HG02759 (cell line): ENCODE results near the gene BCKDHB.
"Not testable (repeated sequence)": the region's sequence is repeated elsewhere in the genome, so short reads cannot be mapped to it uniquely, and the experiment has no call there.

Experiments
- ATAC-seq: cut with Tn5 transposase; IDR thresholded peaks from one replicate; pipeline ENCODE4 v1.9.1; 2021; ENCODE audit warnings: mild to moderate bottlenecking, moderate library complexity; ENCODE audit not compliant: unreplicated experiment

Gene BCKDHB

DNA sequence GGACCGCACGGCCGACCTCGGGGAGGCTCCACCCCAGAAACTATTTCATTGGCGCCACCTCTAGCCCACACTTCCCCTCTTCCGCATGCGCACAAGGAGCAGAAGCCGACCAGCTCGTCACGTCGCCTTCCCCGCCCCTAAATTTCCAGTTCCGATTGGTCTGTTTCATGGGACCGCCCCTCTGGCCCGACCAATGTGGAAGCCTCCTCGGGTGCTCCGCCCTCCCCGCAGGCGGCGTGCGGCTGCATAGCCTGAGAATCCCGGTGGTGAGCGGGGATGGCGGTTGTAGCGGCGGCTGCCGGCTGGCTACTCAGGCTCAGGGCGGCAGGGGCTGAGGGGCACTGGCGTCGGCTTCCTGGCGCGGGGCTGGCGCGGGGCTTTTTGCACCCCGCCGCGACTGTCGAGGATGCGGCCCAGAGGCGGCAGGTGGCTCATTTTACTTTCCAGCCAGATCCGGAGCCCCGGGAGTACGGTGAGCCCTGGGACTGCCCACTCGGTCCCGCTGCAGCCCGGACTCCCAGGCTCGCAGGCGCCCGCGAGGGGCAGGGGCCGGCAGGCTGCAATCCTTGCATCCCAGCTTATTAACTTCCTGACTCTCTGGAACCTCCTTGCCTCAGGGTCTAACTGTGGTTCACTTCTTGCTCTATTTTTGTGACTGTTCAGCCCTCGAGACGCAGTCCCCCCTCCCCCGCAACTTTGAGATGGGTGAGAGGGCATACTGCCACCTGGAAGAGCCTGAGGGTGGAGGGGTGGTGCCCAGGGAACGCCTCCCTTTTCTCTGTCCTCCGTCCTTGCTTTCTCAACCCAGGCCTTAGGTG, at the start of gene BCKDHB:
Gene BCKDHB (plus strand): TSS at position 254 of the 818 bp plus-strand sequence. CDS start 23 bp downstream, at position 277.
- ATAC-seq, result peak; percentile 99

DNA sequence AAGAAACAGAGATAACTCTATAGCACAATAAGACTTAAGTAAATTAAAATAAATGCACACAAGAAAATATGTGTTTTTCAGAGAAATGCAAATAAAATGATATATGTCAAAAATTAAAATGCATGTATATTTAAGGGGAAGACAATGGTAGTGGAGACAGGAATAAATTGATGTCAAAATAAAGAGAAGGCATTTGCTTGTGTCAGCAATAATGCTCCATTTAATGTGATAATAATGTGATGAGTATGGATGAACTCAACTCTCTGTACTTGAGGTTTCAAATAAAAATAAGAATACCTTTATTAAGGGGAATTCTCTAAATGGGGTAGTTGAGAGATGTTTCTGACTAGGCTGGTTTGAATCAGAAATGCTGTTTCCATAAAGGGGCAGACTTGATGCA, 45.7 kb upstream of the BCKDHB start:
- no peak for ATAC-seq

DNA sequence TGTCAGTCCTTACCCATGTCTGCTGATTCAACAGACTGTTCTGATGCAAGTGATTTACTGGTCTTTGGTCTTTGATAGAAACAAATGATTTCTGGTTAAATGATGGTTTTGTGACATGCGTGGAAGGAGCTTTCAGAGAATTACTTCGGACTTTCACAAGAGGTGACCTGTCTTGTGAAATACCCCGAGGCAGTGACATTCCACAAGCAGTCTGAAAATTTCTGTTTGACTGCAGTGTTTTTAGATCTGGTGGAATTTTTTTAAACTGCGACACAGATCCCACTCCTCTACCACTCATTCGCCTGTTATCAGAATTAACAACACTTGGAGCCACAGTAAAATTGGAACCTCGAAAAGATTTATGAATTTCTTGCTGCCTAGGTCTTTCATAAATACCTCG, 38.3 kb upstream of the BCKDHB start:
- ATAC-seq, result not testable (repeated sequence)

DNA sequence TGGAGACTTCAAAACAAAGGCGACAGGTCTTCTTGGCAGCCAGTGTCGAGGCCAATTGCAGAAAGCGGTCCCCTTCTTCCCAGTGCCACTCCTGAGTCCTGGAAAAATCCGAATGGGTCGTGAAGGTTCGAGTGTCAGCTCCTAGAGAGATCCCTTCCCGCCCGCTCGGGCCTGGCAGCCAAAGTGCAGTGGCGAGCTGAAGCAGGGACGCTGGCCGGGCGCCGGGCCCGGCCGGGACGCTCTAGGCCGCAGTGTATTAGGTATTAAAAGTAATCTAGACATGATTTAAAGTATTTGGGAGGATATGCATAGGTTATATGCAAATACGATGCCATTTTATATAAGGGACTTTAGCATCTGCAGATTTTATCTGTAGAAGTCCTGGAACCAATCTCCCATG, 36.0 kb upstream of the BCKDHB start:
- ATAC-seq, result not testable (repeated sequence)

DNA sequence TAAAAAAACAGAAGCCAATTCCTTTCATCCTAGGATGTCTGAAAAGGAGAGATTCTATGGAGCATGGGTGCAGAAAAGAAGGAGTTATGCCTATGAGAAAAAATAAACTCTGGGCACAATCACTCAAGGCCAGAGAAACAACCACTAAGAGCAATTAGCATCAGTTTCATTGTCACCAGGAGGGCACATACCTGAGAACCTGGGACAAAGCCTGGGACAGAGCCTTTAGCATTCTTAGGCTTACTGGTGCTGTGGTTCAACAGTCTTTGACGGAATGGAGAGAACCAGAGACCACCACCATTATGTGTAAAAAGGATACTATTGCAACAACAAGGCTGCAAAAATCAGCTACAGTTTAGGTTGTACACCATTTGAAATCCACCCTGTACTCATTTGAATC, 29.4 kb upstream of the BCKDHB start:
- ATAC-seq, result no peak

DNA sequence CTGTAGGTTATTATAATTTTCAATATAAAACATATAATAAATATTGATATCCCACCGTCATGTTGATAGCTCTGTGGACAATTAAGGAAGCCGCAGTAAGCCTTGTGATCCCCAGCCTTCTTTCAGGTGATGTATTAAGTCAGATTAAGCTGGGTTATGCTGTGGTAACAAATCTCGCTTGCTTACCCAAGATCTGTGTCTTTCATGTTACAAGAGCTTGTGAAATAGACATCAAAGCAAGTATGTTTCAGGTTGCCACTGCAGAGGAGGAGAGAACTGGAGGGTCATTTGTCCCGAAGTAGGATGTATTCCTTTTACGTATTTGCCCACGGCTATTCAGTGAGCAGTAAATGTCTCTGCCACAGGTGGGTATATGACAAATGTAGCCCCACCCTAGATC, 17.8 kb upstream of the BCKDHB start:
- ATAC-seq, result no peak

DNA sequence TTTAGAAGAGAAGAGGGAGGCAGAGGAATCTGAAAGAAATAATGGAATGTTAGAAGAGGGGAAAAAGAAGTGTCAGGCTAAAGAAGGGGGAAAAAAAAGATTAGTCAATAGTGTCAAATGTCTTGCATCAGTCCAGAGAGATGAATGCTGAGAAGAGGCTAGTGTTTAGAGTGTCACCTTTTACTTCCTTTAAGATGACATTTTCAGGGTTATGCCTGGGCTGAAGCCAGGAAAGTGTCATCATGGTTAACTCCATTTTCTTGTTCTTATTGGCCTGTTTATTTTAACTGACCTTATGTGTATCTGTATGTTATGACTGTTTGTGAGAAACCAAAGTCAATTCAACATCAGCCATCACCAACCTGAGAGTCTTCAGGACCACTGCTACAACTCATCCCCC, 15.0 kb upstream of the BCKDHB start:
- ATAC-seq, result no peak

DNA sequence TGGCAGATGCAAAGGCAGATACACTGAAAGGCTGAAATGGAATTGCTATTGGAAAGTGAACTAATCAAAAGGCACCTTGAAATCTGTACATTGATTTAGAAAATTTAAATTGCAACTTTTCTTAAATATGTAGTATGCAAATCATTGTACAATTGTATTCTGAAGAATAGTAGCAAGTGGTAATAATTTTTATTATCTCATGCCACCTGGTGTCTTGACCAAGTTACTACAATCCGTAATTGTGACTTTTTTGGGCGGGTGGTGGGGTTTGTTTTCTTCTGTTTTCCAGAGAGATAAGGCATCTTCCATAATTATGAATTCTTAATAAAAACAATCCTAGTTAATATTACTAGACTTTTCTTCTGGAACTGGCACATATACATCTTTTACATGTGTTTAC, 12.5 kb upstream of the BCKDHB start:
- peak; percentile 60 for ATAC-seq

DNA sequence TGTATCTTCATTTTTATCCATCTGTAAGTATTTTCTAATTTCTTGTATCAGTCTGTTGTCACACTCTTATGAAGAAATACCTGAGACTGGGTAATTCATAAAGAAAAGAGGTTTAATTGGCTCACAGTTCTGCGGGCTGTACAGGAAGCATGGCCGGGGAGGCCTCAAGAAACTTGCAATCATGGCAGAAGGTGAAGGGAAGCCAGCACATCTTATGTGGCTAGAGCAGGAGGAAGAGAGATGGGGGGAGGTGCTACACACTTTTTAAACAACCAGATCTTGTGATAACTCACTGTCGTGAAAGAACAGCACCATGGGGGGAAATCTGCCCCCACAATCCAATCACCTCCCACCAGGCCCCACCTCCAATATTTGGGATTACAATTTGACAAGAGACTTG, 10.9 kb upstream of the BCKDHB start:
- no peak for ATAC-seq

DNA sequence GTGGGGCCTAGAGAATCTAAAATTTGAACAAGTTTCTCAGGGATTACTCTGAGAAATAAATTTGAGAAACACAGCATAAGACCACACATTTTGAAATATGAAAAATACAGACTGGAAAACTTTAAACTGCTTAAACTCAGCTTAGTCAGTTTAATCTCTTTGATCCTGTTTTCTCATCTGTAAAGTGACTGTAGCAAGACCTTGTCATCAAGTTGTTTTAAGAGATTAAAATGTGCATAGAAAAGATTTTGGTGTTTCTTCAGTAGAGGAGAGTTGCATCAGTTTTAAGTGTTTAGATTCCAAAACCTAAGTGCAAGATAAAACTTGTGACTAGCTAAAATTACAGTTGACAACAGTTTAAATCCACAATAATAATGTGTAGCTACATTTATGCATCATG, 8.1 kb upstream of the BCKDHB start:
- ATAC-seq, result no peak

DNA sequence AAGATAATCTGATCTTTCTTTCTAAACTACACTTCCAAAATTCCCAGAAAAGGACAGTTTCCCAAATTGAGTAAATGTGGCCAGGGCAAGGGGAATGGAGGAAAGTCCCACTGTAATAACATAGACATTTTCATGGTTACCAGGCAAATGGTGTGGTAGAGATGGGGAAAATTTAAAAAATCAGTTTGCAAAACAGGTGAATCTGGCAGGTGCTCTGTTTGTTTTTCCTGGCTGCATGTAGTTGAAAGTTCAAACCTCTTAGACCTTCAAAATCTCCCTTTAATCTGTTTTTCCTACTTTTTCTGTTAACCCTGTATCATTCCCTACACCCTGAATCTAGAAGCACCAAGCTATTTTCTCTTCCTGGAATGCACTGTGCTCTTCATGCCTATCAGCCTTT, 2.0 kb upstream of the BCKDHB start:
- ATAC-seq, result no peak

DNA sequence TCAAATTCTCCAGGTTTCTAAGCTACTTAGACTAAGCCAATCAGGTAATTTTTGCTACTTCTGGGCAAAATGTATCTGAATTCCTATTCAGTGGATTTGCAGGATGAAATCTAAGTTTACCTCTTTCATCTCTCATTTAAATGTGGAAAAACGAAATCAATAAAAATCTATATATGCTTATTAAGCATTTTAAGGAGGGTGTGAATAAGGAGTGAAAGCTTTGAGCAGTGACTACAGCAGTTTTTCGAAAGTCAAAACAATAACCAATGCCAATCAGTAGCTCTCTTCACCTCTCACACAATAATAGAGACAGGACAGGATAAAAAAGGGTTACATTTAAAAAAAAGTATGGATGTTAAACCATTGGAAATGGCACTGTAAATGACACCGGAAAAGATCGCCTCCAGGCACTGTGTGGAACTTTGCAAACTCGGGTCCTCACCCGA, 476 bp upstream of the BCKDHB start:
- ATAC-seq, result peak; percentile 12

DNA sequence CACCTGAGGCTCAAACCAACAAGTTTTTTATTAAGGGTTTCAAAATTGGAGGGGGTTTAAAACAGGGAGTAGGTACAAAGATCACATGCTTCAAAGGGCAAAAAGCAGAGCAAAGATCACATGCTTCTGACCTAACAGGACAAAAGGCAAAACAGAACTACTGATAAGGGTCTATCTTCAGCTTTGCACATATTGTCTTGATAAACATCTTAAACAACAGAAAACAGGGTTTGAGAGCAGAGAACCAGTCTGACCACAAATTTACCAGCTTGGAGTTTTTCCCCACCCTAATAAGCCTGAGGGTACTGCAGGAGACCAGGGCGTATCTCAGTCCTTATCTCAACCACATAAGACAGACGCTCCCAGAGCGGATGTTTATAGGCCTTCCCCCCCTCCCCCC, 16.1 kb downstream of the BCKDHB start:
- ATAC-seq, result not testable (repeated sequence)

DNA sequence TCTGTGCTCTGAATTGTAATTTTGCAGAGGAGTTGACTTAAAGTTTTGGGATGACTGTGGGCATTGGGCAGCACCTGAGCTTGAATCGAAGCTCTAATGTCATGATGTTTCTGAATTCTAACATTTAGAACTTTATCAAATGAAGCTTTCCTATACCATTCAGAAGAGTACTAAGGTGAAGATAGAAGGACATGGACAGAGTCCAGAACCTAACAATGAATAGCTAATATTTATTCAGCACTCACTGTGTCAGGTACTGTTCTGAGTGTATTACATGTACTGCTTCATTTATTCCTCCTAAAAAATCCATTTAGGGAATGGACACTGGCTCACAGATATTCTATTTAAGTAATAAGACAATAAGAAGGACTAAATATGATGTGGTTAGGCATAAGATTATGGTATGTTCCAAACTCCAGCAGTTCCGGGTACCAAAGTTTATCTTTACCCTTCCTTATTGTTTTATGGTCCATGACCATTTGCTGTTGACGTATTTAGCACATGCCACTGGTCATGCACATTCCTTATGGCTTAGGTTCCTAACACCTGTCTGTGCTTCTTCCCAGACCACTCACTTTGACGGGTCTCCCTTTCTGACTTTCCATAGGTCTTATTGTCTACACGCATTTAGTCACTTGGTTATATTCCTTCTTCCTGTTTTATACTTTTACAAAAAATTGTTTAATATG, 20.3 kb downstream of the BCKDHB start:
- no peak for ATAC-seq

DNA sequence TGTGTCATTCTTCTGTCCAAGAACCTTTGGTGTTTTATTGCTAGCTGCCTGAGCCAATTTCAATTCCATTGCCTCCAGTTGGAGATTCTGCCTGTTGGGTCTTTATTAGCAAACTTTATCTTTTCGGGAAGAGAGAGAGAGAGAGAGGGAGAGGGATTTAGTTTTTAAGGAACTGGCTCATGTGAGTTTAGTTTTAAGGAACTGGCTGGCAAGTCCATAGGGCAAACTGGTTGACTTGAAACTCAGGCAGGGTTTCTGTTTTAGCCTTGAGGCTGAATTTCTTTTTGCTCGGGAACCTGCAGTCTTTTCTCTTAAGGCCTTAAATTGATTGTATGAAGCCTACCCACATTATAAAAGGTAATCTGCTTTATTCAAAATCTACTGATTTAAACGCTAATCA, 23.0 kb downstream of the BCKDHB start:
- ATAC-seq, result no peak

DNA sequence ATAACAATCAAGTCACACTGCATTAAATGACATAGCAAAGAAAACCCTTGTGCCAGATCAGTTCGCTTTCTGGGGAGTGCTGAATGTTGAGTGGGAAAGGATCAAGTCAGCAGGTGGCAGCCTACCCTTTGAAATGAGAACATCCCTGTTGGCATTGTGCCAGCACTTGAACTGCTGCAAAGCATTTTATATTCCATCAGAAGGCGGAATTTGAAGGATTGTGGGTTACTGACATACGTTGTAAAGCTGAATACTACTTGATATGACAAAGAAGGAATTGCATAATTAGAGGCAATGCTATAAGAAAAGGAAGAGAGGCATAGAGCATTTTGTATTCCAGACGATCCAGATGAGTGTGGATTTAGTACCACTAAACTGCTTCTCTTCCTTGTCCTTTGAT, 26.5 kb downstream of the BCKDHB start:
- no peak for ATAC-seq

DNA sequence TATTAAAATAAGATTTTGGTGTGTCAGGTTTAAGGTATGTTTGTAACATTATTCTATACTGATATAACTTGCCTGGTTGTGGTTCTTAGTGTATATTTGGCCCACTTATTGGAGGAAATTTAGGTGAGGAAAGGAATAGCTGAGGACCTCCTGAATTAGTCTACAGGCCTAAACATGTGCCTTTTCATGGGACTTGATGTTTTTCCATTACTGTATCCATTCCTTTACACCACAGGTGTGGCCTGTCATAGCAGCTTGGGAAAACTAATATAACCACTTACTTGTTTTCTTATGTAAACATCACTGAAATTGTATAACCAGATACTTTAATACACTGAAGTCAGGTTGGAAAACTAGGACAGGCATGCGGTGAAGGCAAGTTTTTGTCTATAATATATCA, 27.6 kb downstream of the BCKDHB start:
- no peak for ATAC-seq

DNA sequence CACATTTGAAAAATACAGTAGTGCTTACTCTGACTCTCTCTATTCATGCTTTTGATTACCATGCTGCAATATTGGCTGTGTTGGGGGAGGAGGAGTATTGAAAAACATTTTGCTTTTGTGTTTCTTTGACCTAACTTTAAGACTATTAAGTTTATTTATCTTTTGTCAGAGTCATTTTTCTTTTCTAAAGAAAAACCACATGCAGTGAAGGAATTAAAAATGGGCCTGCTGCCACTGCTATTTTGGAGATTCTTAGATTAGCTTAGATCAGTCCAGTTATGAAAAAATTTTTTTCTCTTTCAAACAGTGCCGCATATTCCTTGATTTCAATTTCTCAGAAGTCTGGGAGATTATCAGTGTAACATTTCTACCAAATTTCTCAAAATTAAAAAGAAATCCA, 36.1 kb downstream of the BCKDHB start:
- no peak for ATAC-seq

DNA sequence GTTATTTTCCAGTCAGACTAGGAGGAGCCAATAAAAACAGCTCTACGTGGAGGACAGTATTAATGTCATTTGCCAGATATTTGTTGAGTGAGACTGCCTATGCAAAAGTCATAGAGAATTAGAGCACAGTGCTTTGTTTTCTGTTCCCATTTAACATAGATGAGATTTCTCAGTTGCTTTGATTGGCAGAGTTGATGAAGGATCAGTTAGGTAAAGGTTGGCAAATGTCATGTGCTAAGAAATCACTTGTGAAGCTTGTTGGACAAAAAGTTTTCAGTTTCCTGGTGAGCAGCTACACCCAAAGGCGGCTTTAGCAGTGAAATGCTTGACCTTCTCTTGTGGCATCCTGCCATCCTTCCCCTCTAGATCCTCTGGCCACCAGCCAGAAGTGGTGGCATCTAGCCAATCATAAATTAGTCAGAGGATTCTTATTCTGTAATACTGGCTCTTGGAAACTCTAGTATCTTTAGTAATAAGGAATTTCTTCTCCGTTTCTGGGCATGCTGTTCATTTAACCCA, 37.0 kb downstream of the BCKDHB start:
- ATAC-seq, result no peak

DNA sequence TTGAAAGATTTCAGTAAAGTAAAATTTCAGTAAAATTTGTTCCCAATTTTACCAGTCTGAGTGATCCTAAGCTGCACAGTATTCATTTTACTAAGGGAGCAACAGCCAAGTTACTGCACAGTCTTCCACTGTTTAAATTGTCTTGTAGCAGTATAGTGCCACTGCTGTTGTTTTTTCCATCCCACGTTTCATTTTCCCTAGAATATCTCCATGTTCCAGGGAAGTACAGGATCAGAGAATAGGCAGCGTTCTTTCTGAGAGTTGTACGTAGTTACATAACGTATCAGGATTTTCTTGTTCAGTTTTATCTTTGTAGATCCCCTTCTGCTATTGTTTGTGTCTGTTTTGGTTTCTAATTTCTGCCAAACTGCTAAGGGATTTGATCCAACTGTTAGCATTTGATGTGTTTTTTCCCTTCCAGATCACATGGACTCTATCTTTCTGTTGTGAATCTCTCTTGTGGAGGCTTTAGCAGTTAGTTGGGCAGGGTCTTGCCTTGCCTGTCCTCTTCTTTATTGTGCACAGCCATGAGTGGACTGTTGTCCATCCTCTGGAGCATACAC, 38.4 kb downstream of the BCKDHB start:
- ATAC-seq, result no peak

DNA sequence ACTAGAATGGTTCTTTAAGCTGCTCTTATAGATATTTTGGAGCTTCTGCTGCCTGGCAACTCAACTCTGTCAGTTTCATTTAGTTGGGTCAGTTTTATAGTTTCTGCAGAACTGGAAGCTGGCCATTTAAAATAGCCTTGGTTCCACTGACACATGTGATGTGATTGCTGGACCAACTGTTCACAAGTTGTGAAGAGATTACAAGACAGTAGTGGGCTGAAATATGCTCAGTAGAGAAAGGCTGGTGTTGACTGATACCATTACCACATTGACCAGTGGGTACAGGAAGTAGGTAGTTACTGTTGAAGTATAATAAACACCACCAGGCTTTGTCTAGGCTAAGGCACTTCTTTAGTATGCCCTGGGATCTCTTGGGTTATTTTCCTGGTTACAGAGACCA, 39.0 kb downstream of the BCKDHB start:
- peak; percentile 79 for ATAC-seq

DNA sequence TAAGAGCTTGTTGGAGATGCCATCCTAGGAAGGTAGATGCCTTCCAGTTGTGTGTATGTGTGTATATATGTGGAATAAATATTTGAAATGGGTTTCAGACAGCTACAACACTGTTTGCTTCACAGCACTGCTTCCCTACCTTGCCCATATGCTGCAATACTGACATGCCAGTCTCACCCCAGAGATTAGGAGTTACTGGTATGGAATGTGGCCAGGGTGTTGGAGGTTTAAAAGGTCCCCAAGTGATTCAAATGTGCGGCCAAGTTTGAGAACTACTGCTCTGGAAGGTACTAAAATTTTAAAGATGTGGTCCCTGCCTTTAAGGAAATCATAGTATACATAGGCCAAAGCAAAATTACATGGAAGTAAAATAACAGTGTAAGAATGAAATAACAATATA, 39.5 kb downstream of the BCKDHB start:
- peak; percentile 26 for ATAC-seq
